HG03025 (cell line): ENCODE results near the gene SHLD1.

Source experiments
- ATAC-seq: cut with Tn5 transposase; IDR thresholded peaks from one replicate; pipeline ENCODE4 v1.9.1; 2021; ENCODE audit warnings: mild to moderate bottlenecking, moderate library complexity; ENCODE audit not compliant: unreplicated experiment, low FRiP score

The SHLD1 gene

GRCh38 chr20:5884465-5885335, 134.5 kb downstream of the SHLD1 start:
- no peak for ATAC-seq

GRCh38 chr20:5885866-5886265, 135.7 kb downstream of the SHLD1 start:
- ATAC-seq, result no peak

- no peak for ATAC-seq
Observed at GRCh38 chr20:5886788-5887187, 136.6 kb downstream of the SHLD1 start.

GRCh38 chr20:5887386-5887785, 137.2 kb downstream of the SHLD1 start:
- ATAC-seq, result no peak

GRCh38 chr20:5888041-5888440, 137.8 kb downstream of the SHLD1 start:
- ATAC-seq, result no peak

- ATAC-seq, result no peak
Observed at GRCh38 chr20:5890773-5891441, 140.7 kb downstream of the SHLD1 start.

- ATAC-seq, result no peak
Observed at GRCh38 chr20:5893052-5893451, 142.9 kb downstream of the SHLD1 start.

- ATAC-seq, result no peak
Observed at GRCh38 chr20:5893621-5894020, 143.4 kb downstream of the SHLD1 start.

- no peak for ATAC-seq
Observed at GRCh38 chr20:5895626-5896025, 145.4 kb downstream of the SHLD1 start.

GRCh38 chr20:5899444-5899843, 149.2 kb downstream of the SHLD1 start:
- no peak for ATAC-seq

GRCh38 chr20:5900908-5901307, 150.7 kb downstream of the SHLD1 start:
- ATAC-seq, result no peak

GRCh38 chr20:5908981-5909380, 158.8 kb downstream of the SHLD1 start:
- no peak for ATAC-seq

- no peak for ATAC-seq
Observed at GRCh38 chr20:5910186-5910585, 160.0 kb downstream of the SHLD1 start.

- no peak for ATAC-seq
Observed at GRCh38 chr20:5913166-5913565, 163.0 kb downstream of the SHLD1 start.
